WI38 (cell line): Measurements from ENCODE around the gene SHE.

Source experiments
- H3K4me3 ChIP-seq: 2 replicates; pipeline ENCODE4 v1.5.1; 2011; ENCODE audit warnings: low read depth, mild to moderate bottlenecking, control low read depth, low read length
- CTCF ChIP-seq: IDR thresholded peaks from 2 replicates; pipeline ENCODE4 v1.5.1; 2012; ENCODE audit warnings: low read depth, mild to moderate bottlenecking, control low read depth, low read length

SHE gene

GRCh38 chr1:154512760-154513159 lies 10.5 kb upstream of the SHE start:
- H3K4me3 ChIP-seq = no peak overlapping the region
- no peak for TF ChIP-seq CTCF

- TF ChIP-seq CTCF = no peak
- H3K4me3 ChIP-seq = no peak overlapping the region
Observed at GRCh38 chr1:154503898-154504297, 1.7 kb upstream of the SHE start.

- TF ChIP-seq CTCF = no peak
- no peak overlapping the region for H3K4me3 ChIP-seq
Observed at GRCh38 chr1:154502744-154503115, 518 bp upstream of the SHE start.

GRCh38 chr1:154501423-154502065 lies 668 bp downstream of the SHE start:
- TF ChIP-seq CTCF = no peak

GRCh38 chr1:154500533-154500932 lies 1.7 kb downstream of the SHE start:
- no peak overlapping the region for H3K4me3 ChIP-seq

More at GRCh38 chr1:154501423-154502065, 668 bp downstream of the SHE start:
- H3K4me3 ChIP-seq = no peak overlapping the region

GRCh38 chr1:154499446-154499845 lies 2.8 kb downstream of the SHE start:
- TF ChIP-seq CTCF = no peak
- H3K4me3 ChIP-seq = no peak overlapping the region

More at GRCh38 chr1:154500533-154500932, 1.7 kb downstream of the SHE start:
- TF ChIP-seq CTCF = no peak

GRCh38 chr1:154497026-154497806 lies 5.0 kb downstream of the SHE start:
- TF ChIP-seq CTCF = no peak
- H3K4me3 ChIP-seq = no peak overlapping the region
